HEK293 (cell line): Measurements from ENCODE around the gene TTC23L.
A peak's percentile ranks its signal among the peaks of the same experiment; 100 is the strongest.

Source experiments
- CTCF ChIA-PET: fragments of 350-600 bp; formaldehyde crosslinking; extraction: SDS; loops from one replicate; lab custom pipeline; 2021; ENCODE audit warnings: antibody characterized with exemption; lab: Yijun Ruan, JAX
- POLR2A ChIA-PET: fragments of 300-600 bp; formaldehyde crosslinking; extraction: SDS; loops from one replicate; lab custom pipeline; 2020; ENCODE audit warnings: antibody characterized with exemption, inconsistent platforms; lab: Yijun Ruan, JAX
- H3K27ac ChIP-seq: fragments of 200-500 bp; sonication (Bioruptor generic); 2 replicates; pipeline ENCODE4 v1.5.1; 2014; ENCODE audit warnings: low read depth, low read length, control low read depth, inconsistent platforms; ENCODE audit errors: extremely low read depth
- H3K36me3 ChIP-seq, 2 experiments: fragments of 200-500 bp in 1 of 2; sonication (Bioruptor generic) in 1 of 2; 1 replicate in 1 of 2; 2 replicates in 1 of 2; pipeline ENCODE4 v1.5.1; 2014 to 2017; ENCODE audit warnings: inconsistent platforms in 2 of 2, low read length in 2 of 2; ENCODE audit not compliant: control insufficient read depth in 2 of 2, insufficient read depth in 1 of 2
- H3K4me1 ChIP-seq: fragments of 200-500 bp; sonication (Bioruptor generic); 2 replicates; pipeline ENCODE4 v1.5.1; 2014; ENCODE audit warnings: mild to moderate bottlenecking, low read length, inconsistent platforms; ENCODE audit not compliant: control insufficient read depth, insufficient read depth
- H3K4me3 ChIP-seq: 2 replicates; pipeline ENCODE4 v1.5.1; 2011; ENCODE audit warnings: low read depth, mild to moderate bottlenecking, control low read depth, low read length, moderate library complexity
- H3K9me3 ChIP-seq: fragments of 200-500 bp; sonication (Bioruptor generic); 2 replicates; pipeline ENCODE4 v1.5.1; 2014; ENCODE audit warnings: low read depth, low read length, inconsistent platforms; ENCODE audit not compliant: control insufficient read depth, insufficient read depth
- BCL11B ChIP-seq: fragments of 450-650 bp; formaldehyde crosslinking; IDR thresholded peaks from 2 replicates; pipeline ENCODE4 v1.5.1; 2016; ENCODE audit warnings: low read depth, missing biosample characterization, missing genetic modification characterization
- MEIS1 ChIP-seq: sonication (generic); formaldehyde crosslinking; IDR thresholded peaks from 2 replicates; pipeline ENCODE4 v1.8.1; 2022; ENCODE audit warnings: missing genetic modification reagents, mild to moderate bottlenecking, borderline replicate concordance
- PBX3 ChIP-seq: sonication (generic); formaldehyde crosslinking; IDR thresholded peaks from 2 replicates; pipeline ENCODE4 v1.8.1; 2022; ENCODE audit warnings: mild to moderate bottlenecking, moderate library complexity, missing genetic modification reagents
- SCRT1 ChIP-seq: fragments of 450-650 bp; formaldehyde crosslinking; IDR thresholded peaks from 2 replicates; pipeline ENCODE4 v1.5.1; 2016; ENCODE audit warnings: missing biosample characterization, missing genetic modification characterization, borderline replicate concordance
- ZBTB6 ChIP-seq: fragments of 450-650 bp; formaldehyde crosslinking; IDR thresholded peaks from 2 replicates; pipeline ENCODE4 v1.5.1; 2017; ENCODE audit warnings: missing biosample characterization, missing genetic modification characterization
- ZFHX2 ChIP-seq: fragments of 450-650 bp; formaldehyde crosslinking; conservative IDR thresholded peaks from 2 replicates; pipeline ENCODE4 v1.5.1; 2016; ENCODE audit warnings: missing biosample characterization, missing genetic modification characterization
- ZNF148 ChIP-seq: fragments of 450-650 bp; formaldehyde crosslinking; IDR thresholded peaks from 2 replicates; pipeline ENCODE4 v1.5.0; 2017; ENCODE audit warnings: missing biosample characterization, missing genetic modification characterization, borderline replicate concordance
- ZNF174 ChIP-seq: fragments of 450-650 bp; formaldehyde crosslinking; IDR thresholded peaks from 2 replicates; pipeline ENCODE4 v1.5.0; 2017; ENCODE audit warnings: missing biosample characterization, mild to moderate bottlenecking, missing genetic modification characterization
- ZNF211 ChIP-seq: fragments of 450-650 bp; formaldehyde crosslinking; IDR thresholded peaks from 2 replicates; pipeline ENCODE4 v1.5.1; 2016; ENCODE audit warnings: low read depth, missing biosample characterization, missing genetic modification characterization
- ZNF335 ChIP-seq: fragments of 450-650 bp; formaldehyde crosslinking; conservative IDR thresholded peaks from 2 replicates; pipeline ENCODE4 v1.5.1; 2016; ENCODE audit warnings: missing biosample characterization, missing genetic modification characterization
- ZNF610 ChIP-seq: fragments of 450-650 bp; formaldehyde crosslinking; IDR thresholded peaks from 2 replicates; pipeline ENCODE4 v1.5.1; 2016; ENCODE audit warnings: missing biosample characterization, missing genetic modification characterization, borderline replicate concordance
- ZNF792 ChIP-seq: fragments of 450-650 bp; formaldehyde crosslinking; IDR thresholded peaks from 2 replicates; pipeline ENCODE4 v1.5.1; 2016; ENCODE audit warnings: missing biosample characterization, missing genetic modification characterization
- ZSCAN30 ChIP-seq: fragments of 450-650 bp; IDR thresholded peaks from 2 replicates; pipeline ENCODE4 v1.5.1; 2018; ENCODE audit warnings: missing biosample characterization, mild to moderate bottlenecking, missing genetic modification characterization, moderate library complexity
- TF ChIP-seq, protein P1 (sequence below): fragments of 450-650 bp; formaldehyde crosslinking; IDR thresholded peaks from 2 replicates; pipeline ENCODE4 v1.5.1; 2016; ENCODE audit warnings: missing biosample characterization, missing genetic modification characterization
- TF ChIP-seq, protein P2 (sequence below): fragments of 450-650 bp; formaldehyde crosslinking; conservative IDR thresholded peaks from 2 replicates; pipeline ENCODE4 v1.5.1; 2016; ENCODE audit warnings: low read depth, missing biosample characterization, missing genetic modification characterization
- TF ChIP-seq, protein P3 (sequence below): fragments of 450-650 bp; formaldehyde crosslinking; IDR thresholded peaks from 2 replicates; pipeline ENCODE4 v1.5.1; 2017; ENCODE audit warnings: missing biosample characterization, missing genetic modification characterization

TTC23L gene

GRCh38 chr5:34927785-34928184, 88.8 kb downstream of the TTC23L start:
- H3K36me3 ChIP-seq: peaks cover 46 to 50% of the 10 kb centered on the region in 2 experiments
- POLR2A ChIA-PET: interaction anchor here (3.8 kb wide), 1 partner anchor 11 kb away, joined by 152 read pairs; the partner anchor contains the start of genes BRIX1 and RAD1
- no peak overlapping the region for H3K27ac ChIP-seq
- peaks cover 19% of the 10 kb centered on the region for H3K4me1 ChIP-seq
- CTCF ChIA-PET: no interaction called here
- TF ChIP-seq ZBTB6 (peak; percentile 56), ZNF335 (tag by site-specific recombination) (no peak)
- no peak overlapping the region for H3K4me3 ChIP-seq
- H3K9me3 ChIP-seq: no peaks in the 10 kb centered on the region

DNA sequence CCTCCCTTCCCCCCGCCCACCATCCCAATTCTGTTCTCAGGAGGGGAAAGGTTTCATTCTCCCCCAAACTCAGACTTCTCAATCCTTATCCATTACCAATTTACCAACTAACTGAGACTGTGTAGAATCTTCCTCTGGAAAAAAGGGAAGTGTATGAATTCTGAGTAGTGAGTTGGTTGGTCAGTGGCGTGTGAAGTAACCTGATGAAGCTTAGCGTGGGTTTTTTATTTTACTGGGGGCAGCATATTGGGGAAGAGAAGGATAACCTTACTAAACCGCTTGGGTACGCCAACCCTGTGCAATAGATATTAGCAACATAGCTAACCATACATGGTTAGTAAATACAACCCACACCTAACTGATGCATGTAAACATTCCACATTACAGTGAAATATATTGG, 89.3 kb downstream of the TTC23L start:
- Histone ChIP-seq H3K4me1 (peaks cover 19% of the 10 kb centered on the region), H3K36me3 (peaks cover 43 to 47% of the 10 kb centered on the region in 2 experiments), H3K4me3 (no peak overlapping the region), H3K27ac (no peak overlapping the region), H3K9me3 (no peaks in the 10 kb centered on the region)
- no peak for TF ChIP-seq ZNF792 (tag by site-specific recombination)
- TF ChIP-seq, protein P1, sequence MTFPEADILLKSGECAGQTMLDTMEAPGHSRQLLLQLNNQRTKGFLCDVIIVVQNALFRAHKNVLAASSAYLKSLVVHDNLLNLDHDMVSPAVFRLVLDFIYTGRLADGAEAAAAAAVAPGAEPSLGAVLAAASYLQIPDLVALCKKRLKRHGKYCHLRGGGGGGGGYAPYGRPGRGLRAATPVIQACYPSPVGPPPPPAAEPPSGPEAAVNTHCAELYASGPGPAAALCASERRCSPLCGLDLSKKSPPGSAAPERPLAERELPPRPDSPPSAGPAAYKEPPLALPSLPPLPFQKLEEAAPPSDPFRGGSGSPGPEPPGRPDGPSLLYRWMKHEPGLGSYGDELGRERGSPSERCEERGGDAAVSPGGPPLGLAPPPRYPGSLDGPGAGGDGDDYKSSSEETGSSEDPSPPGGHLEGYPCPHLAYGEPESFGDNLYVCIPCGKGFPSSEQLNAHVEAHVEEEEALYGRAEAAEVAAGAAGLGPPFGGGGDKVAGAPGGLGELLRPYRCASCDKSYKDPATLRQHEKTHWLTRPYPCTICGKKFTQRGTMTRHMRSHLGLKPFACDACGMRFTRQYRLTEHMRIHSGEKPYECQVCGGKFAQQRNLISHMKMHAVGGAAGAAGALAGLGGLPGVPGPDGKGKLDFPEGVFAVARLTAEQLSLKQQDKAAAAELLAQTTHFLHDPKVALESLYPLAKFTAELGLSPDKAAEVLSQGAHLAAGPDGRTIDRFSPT: no peak
- TF ChIP-seq, protein P2, sequence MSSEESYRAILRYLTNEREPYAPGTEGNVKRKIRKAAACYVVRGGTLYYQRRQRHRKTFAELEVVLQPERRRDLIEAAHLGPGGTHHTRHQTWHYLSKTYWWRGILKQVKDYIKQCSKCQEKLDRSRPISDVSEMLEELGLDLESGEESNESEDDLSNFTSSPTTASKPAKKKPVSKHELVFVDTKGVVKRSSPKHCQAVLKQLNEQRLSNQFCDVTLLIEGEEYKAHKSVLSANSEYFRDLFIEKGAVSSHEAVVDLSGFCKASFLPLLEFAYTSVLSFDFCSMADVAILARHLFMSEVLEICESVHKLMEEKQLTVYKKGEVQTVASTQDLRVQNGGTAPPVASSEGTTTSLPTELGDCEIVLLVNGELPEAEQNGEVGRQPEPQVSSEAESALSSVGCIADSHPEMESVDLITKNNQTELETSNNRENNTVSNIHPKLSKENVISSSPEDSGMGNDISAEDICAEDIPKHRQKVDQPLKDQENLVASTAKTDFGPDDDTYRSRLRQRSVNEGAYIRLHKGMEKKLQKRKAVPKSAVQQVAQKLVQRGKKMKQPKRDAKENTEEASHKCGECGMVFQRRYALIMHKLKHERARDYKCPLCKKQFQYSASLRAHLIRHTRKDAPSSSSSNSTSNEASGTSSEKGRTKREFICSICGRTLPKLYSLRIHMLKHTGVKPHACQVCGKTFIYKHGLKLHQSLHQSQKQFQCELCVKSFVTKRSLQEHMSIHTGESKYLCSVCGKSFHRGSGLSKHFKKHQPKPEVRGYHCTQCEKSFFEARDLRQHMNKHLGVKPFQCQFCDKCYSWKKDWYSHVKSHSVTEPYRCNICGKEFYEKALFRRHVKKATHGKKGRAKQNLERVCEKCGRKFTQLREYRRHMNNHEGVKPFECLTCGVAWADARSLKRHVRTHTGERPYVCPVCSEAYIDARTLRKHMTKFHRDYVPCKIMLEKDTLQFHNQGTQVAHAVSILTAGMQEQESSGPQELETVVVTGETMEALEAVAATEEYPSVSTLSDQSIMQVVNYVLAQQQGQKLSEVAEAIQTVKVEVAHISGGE: no peak
- CTCF ChIA-PET: interaction anchor here (1.4 kb wide), 1 partner anchor 29 kb away, joined by 6 read pairs; no protein-coding TSS in a partner anchor
- POLR2A ChIA-PET: interaction anchor here (3.8 kb wide), 1 partner anchor 12 kb away, joined by 152 read pairs; the partner anchor contains the start of genes BRIX1 and RAD1

DNA sequence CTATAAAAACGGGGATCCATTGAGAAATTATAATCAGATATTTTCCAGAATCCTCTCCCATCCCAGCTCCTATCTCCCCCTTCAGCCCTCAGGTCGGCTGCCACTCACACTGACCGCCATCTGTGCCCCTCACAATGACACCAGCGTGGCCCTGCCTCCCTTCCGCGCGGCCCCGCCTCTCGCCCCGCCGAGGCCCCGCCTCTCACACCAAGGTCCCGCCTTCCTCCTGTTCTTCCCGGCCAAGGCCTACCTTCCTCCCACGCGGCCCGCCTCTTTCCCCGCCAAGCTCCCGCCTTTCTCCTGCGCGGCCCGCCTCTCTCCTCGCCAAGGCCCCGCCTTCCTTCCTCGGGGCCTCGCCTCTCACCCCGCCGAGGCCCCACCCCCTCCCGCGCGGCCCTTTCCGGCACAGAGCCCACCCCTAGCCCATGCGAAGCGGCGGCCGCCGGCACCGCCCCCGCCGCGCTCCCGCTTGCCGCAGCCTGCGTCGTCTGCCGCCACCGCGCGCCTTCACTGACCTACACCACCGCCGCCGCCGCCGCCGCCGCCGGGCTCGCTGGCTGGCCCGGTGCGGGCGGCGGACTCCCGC, 90.3 kb downstream of the TTC23L start, which contains the start of gene DNAJC21:
Gene DNAJC21 (plus strand): TSS at position 426 of the 586 bp plus-strand sequence. CDS start 261 bp downstream, outside the sequence.
- ChIA-PET POLR2A (interaction anchor here (0.6 to 3.8 kb wide), 15 partner anchors 8 to 921 kb away, joined by 3 to 152 read pairs (median 6); partner anchors contain the start of genes BRIX1, RAD1 and TTC23L), CTCF (interaction anchor here (0.6 to 1.4 kb wide), 4 partner anchors 10 to 474 kb away, joined by 4 to 8 read pairs (median 6); no protein-coding TSS in a partner anchor)
- Histone ChIP-seq H3K36me3 (peaks cover 39 to 45% of the 10 kb centered on the region in 2 experiments), H3K9me3 (no peaks in the 10 kb centered on the region), H3K4me1 (peaks cover 12% of the 10 kb centered on the region; the same call in 1 of the 2 replicates), H3K4me3 (peak within 1 kb of the TSS; percentile 98), H3K27ac (peak within 1 kb of the TSS; percentile 92)
- TF ChIP-seq SCRT1 (tag by site-specific recombination): no peak
- no peak for TF ChIP-seq ZNF174 (tag by site-specific recombination)
- TF ChIP-seq MEIS1 (CRISPR knock-in tag): no peak
- no peak for TF ChIP-seq BCL11B (tag by site-specific recombination)
- peak; percentile 99 for TF ChIP-seq ZFHX2 (tag by site-specific recombination)
- TF ChIP-seq, protein P3, sequence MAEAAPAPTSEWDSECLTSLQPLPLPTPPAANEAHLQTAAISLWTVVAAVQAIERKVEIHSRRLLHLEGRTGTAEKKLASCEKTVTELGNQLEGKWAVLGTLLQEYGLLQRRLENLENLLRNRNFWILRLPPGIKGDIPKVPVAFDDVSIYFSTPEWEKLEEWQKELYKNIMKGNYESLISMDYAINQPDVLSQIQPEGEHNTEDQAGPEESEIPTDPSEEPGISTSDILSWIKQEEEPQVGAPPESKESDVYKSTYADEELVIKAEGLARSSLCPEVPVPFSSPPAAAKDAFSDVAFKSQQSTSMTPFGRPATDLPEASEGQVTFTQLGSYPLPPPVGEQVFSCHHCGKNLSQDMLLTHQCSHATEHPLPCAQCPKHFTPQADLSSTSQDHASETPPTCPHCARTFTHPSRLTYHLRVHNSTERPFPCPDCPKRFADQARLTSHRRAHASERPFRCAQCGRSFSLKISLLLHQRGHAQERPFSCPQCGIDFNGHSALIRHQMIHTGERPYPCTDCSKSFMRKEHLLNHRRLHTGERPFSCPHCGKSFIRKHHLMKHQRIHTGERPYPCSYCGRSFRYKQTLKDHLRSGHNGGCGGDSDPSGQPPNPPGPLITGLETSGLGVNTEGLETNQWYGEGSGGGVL: no peak
- TF ChIP-seq ZNF610 (tag by site-specific recombination): no peak
- 0 out of 2 replicates have a peak, but pooled peaks have one; percentile 58 for TF ChIP-seq PBX3 (CRISPR knock-in tag)
- TF ChIP-seq ZNF211 (tag by site-specific recombination): no peak
- TF ChIP-seq ZSCAN30 (tag by site-specific recombination): no peak
- no peak for TF ChIP-seq ZNF148 (tag by site-specific recombination)
